HG02588 (cell line): ENCODE data around the gene MMP24OS.
"Not testable (repeated sequence)": the region's sequence is repeated elsewhere in the genome, so short reads cannot be mapped to it uniquely, and the experiment has no call there.

ENCODE experiments used
- ATAC-seq: cut with Tn5 transposase; IDR thresholded peaks from one replicate; pipeline ENCODE4 v1.9.1; 2021; ENCODE audit warnings: mild to moderate bottlenecking, moderate library complexity; ENCODE audit not compliant: unreplicated experiment

MMP24OS gene

DNA sequence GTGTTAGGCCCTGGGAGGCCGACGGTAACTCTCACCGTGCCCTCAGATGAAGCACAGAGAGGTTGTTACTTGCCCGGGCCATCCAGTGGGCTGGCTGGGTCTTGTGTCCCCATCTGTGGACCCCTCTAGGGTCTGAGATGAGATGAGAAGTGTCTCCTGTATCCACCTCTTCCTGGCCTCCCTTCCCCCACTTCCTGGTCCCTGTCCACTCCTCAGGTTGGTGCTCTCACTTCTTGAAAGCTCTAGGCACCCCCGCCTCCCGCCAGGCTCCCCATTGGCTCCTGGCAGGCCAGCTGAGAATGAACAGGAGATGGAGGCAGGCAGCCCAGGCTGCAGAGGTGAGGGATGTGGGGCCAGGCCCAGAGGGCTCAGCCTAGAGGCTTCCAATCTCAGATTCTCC, 1.5 kb downstream of the MMP24OS start:
- ATAC-seq: no peak

DNA sequence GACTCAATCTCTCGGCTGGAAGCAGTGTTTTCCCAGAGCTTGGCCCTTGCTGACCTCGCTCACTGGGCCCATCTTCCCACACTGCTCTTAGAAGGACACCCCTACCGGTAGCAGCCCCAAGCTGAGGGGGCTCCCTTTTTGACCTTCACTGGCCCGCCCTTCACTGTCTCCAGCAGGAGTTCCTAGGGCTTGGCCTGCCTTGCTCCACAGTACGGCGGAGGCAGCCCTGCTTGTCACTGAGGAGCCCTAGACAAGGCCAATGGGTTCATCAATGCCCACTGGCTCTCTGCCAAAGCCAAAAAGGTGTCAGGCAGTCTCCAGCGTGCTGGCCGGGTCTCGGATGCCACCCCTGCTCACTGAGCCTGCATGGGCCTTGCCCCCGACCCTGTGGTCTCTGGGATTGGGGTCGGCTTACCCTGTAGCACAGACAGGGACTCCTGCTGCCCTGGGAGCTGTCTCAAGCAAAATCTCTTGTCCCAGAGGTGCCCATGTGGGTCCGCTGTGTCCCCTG, 2.1 kb downstream of the MMP24OS start:
- no peak for ATAC-seq

DNA sequence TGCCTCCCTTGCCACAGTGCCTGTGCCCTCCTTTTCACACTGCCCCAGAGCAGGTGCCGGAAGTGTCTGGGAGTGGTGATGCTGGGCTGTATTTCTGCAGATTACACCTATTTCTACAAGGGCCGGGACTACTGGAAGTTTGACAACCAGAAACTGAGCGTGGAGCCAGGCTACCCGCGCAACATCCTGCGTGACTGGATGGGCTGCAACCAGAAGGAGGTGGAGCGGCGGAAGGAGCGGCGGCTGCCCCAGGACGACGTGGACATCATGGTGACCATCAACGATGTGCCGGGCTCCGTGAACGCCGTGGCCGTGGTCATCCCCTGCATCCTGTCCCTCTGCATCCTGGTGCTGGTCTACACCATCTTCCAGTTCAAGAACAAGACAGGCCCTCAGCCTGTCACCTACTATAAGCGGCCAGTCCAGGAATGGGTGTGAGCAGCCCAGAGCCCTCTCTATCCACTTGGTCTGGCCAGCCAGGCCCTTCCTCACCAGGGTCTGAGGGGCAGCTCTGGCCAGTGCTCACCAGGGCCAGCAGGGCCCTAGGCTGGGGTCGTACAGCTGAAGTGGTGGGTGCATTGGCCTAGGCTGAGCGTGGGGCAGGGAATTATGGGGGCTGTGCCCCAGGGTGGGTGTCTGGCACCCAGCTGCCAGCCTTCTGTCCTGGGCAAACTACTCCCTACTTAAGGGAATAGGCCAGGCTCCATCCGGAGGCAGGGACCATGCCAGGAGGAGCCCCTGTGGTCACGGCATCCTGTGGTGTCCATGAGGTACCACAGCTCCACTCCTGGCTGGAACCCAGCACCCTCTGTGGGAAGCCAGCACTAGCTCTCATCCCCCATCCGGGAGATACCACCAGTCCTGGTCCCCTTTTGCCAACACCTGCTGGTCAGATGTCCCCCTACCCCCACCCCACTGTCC, 3.5 kb downstream of the MMP24OS start:
- ATAC-seq: no peak

DNA sequence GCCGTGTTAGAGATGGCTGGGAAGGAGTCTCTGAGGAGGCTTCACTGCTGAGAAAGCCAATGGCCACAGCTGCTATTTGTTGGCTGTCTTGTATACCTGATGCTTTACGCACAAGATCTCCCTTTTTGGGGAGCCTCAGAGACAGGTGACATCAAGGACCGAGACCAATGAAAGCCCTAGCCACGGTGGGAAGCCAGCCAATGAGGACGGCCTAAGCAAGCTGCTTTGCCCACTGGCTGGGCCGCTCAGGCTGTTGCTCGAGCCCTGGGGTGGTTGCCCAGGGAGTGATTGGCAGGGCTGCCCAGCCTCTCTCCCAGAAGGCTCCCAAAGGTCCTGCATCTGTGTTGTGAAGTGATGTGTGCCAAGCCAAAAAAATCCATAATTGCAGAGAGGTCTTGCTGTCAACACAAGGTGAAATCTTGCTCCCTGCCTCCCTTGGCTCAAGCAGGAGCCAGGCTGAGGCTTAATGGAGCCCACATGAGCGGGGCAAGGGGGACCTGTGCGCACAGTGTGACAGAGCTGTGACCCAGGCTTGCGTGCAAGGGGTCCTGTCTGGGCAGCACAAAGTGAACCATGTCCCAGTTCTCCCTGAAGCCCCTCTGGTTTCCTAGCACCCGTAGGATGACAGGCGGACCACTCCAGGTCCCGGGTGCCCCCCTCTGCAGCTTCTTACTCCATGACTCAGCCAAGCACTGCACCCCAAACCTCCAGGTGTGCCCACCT, 4.3 kb downstream of the MMP24OS start:
- ATAC-seq: no peak

DNA sequence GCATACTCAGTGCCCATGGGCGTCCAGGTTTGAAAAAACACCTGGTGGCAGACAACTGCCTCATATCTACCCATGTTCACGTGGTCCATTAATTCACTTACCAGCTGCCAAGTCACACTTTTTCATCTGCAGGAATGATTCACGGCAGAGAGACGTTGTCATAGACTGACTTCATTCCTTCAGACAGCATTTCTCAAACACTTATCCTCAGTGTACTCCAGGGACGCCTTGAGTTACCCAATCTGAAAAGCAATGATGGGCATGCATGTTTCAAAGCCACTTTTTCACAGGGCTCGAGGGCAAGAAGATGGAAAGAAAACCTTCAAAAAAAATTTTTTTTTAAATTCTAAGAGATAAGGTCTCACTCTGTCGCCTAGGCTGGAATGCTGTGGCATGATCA, 6.0 kb downstream of the MMP24OS start:
- no peak for ATAC-seq

DNA sequence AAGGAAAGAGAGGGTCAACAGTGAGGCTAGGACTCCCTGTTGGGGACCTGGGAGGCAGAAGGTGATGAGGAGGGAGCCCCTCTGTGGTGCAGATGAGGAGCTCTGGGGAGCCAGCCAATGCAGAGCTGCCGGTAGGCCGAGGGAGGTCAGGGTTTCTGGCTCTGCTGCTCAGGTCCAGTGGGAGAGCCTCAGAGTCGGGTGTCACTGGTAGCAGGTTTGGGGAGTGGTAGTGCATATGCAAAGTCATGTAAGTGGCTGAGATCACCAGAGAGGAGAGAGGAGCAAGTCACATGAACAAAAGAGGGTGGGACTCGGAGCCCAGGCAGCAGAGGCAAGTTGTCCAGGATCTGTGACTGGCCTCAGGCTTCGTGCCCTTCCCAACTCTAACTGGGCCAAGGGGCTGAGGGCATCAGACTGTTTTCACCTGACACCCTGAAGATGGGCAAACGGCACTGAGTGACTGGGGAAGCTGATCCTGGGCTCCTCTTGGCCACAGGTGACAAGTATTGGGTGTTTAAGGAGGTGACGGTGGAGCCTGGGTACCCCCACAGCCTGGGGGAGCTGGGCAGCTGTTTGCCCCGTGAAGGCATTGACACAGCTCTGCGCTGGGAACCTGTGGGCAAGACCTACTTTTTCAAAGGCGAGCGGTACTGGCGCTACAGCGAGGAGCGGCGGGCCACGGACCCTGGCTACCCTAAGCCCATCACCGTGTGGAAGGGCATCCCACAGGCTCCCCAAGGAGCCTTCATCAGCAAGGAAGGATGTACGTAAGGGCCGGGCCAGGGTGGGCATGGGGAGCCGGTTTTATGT, 6.6 kb downstream of the MMP24OS start:
- no peak for ATAC-seq

DNA sequence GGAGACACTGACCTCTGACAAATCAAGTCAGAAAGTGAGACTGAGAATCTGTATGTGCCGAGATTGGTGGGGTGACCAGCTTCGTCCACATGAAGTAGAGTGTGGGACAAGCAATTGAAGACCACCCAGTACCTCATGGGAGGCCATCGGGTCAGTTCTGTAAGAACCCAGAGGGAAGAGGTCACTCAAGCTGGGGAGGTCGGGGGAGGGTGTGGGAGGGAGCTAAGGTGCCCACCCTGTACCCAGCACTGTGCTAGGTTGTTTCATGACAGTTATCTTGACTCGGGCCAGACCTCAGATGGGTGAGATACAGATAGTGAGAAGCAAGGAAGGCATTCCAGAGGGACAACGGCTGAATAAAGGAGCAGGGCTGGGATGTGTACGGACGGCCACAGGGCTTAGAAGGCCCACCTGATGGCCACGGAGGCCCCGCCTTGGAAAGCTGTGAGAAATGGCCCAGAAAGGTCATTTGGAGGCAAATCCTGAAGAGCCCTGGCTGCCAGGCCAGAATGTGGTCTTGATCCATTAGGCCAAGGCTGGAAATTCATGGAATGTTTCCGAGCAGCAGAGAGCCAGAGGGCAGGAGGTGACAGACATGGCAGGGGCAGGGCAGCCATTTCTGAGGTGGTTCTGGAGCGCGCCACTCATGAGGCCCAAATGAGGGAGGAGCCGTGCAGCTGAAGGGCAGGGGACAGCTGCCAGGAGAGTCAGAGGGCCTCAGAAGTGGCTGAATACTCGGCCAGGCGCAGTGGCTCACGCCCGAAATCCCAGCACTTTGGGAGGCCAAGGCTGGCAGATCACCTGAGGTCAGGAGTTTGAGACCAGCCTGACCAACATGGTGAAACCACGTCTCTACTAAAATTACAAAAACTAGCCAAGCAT, 7.7 kb downstream of the MMP24OS start:
- no peak for ATAC-seq

DNA sequence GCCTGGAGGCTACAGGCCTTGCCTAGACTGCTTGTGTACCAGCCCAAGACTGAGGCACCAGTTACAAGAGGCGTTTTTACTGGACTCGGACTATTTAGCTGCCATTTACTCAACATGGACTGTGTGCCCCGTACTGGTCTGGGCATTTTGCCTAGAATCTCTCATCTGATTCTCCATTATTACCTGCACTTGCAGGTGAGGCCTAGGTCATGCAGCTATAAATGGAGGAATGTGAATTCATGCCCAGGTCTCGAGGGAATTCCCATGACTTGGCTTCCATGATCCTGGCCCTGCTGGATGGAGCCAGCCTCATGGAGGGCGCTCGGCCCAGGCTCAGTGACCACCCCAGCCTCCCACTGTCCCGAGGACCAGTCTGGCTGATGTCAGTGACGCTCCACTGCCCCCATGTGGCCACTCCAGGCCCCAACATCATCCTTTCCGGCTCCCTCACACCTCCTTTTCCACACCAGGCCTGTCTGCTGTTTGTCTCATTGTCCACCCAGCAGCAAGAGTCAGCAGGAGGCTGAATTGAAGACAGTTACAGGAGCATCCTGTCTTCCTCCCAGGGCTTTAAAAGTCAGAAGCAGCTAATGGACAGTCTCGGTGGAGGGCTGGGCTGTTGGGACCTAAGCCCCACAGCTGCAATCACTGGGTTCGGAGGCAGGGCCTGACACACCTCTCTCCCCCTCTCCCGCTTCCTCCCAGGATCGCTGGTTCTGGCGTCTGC, 8.7 kb downstream of the MMP24OS start:
- ATAC-seq: no peak

DNA sequence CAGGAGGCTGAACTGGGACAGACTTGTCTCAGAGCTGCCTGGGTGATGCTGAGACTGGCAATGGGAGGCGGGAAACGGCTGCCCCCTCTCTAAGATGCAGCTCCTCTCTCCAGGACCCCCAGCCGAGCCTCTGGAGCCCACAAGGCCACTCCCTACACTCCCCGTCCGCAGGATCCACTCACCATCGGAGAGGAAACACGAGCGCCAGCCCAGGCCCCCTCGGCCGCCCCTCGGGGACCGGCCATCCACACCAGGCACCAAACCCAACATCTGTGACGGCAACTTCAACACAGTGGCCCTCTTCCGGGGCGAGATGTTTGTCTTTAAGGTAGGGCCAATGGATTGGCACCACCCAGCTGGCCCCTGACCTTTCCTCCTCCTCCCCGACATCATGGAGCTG, 10.8 kb downstream of the MMP24OS start:
- no peak for ATAC-seq

DNA sequence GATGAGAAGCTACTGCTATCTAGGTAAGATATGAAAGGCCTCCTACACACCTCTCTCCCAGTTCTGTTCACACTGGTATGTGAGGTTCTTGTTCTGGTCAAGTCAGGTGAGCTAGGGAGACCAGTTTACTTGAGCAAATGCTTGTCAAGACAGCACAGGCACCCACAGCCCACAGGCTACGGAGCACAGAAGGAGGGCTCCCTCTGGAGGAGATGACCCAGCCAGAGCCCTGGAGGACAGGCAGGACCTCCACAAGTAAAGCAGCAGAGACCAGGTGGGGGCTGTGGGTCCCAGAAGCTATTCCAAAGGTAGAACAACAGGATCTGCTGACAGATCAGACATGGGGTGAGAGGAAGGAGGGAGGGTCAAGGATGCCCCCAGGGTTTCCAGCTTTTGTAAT, 13.2 kb downstream of the MMP24OS start:
- ATAC-seq: no peak

DNA sequence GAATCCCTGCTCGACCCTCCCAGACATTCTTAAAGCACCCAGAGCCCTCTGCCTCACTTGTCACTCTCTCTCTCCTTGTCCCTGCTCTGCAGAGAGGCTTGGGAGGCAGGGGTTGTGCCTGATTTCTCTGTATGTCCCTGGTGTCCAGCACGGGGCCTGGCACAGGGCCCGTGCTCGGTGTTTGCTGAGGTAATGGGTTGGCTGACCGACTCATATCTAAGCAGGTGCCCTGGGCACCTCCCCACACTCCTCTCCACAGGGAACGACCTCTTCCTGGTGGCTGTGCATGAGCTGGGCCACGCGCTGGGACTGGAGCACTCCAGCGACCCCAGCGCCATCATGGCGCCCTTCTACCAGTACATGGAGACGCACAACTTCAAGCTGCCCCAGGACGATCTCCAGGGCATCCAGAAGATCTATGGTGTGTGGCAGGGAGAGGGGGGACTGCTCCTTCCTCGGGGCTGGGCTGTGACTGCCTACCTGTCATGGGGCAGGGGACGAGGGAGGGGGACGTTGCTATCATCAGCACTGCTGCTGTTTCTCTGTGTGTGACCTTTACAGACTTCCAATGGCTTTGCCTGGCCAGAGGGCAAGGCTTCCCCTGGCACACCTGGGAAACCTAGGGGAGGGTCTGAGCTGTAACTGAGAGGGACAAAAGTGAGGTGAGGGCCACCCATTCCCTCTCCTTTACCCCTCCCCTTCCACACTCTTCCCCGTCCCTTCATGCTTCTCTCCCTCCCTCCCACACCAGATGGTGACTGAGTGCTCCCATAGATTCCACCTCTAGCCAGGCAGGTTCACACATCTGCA, 14.2 kb downstream of the MMP24OS start:
- no peak for ATAC-seq

DNA sequence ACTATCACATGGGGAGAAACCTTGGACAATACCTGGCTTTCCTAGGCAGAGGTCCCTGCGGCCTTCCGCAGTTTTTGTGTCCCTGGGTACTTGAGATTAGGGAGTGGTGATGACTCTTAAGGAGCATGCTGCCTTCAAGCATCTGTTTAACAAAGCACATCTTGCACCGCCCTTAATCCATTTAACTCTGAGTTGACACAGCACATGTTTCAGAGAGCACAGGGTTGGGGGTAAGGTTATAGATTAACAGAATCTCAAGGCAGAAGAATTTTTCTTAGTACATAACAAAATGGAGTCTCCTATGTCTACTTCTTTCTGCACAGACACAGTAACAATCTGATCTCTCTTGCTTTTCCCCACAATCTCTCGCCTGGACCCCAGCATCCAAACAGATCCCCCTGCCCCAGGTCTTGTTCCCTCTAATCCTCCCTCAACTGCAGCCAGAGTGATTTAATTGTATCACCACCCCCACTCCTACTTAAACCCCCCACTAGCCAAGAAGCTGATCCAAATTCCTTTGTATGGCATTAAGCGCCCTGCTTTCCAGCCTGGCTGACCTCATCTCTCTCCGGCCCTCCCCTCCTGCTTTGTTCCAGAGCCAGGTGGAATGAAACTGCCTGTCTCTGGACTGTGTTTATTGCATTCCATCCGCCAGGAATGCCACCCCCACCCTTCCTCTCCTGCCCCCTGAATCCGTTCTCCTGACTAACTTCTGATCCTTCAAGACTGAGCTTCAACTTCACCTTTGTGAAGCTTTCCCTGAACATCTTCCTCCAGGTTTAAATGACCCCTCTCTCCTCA, 15.0 kb downstream of the MMP24OS start:
- ATAC-seq: not testable (repeated sequence)

DNA sequence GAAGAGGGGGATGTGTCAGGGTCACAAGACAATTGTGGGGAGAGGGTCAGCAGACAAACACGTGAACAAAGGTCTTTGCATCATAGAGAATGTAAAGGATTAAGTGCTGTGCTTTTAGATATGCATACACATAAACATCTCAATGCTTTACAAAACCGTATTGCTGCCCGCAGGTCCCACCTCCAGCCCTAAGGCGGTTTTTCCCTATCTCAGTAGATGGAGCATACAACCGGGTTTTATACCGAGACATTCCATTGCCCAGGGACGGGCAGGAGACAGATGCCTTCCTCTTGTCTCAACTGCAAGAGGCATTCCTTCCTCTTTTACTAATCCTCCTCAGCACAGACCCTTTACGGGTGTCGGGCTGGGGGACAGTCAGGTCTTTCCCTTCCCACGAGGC, 15.6 kb downstream of the MMP24OS start:
- ATAC-seq: not testable (repeated sequence)

DNA sequence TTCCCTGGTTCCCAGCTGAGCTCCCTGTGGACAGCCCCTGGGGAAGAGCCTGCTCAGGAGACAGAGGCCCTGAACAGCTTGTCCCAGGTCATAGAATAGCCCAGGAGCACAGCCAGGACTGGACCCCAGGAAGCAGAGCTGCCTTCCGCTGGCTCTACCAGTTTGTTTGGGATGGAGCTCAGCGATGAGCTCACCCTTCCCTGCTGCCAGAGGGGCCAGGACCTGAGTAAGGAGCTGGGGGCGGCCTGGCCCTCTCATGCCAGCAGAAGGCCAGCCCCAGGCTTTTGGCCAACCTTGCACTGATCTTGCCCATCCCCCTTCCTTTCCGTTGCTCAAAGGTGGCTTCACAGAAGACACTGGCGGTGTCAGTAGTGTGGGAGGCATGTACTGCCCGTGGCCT, 17.5 kb downstream of the MMP24OS start:
- ATAC-seq: no peak

DNA sequence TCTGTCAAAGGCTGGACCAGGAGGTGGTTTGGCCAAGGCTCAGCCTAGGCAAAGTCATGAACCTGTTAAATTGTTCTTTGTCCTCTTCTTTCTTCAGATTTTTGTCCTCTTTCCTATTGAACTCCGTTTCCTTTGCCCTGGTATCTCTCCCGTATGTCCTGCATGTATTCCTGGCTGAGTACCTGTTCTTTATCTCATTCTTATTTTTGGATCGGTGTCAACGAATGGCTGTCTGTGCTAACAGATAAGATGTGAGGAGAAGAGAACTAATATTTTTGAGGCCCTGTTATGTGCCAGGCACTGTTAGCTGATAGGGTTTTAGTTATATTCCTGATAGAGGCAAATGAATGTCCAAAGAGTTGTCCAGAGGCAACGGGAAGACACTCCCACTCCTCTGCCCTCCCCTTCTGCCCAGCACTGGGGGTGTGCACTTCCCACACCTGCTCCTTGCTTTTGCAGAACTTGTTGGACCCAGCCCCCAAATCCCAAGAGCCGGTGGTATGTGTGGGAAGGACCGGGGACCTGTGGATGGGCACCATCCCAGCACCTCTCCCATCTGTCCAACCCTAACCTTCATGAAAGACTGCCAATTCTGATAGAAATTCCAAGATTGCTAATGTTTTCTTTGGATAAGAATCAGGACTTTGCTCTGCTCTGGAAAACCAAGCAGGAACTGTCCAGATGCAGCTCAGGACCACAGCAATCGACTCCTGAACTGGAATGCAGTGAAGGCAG, 20.6 kb downstream of the MMP24OS start:
- no peak for ATAC-seq

DNA sequence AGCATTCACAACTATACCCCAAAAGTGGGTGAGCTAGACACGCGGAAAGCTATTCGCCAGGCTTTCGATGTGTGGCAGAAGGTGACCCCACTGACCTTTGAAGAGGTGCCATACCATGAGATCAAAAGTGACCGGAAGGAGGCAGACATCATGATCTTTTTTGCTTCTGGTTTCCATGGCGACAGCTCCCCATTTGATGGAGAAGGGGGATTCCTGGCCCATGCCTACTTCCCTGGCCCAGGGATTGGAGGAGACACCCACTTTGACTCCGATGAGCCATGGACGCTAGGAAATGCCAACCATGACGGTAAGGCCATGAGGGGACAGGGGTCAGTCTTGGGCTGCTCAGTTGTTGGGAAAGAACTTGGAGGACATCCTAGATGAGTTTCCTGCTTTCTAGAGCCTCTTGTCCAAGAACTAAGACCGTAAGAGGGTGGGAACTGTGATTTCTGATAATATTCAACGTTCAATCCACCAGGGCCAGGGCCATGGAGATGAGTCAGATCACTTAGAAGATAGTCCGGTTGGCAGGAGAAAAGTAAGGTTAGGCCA, 23.4 kb downstream of the MMP24OS start:
- ATAC-seq: no peak

DNA sequence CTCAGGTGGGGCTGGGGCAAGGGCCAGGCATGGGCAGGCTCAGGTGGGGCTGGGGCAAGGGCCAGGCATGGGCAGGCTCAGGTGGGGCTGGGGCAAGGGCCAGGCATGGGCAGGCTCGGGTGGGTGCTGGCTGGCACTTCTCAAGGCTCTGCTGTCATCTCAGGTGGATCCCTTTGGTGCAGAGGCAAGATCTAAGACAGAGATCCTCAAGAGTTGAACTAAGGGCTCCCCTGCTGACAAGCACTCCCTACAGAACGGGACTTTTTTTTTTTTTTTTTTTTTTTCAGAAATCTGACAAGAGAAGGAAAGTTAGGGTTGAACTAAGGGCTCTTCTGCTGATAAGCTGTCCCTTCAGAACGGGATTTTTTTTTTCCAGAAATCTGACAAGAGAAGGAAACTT, 24.9 kb downstream of the MMP24OS start:
- no peak for ATAC-seq
